Measurements from ENCODE around the gene CST3. TPM values are rescaled to one million over a fixed set of nuclear protein-coding genes. Genes with fewer than 3 reads are reported as not detected.

Gene CST3
- polyA plus RNA-seq, 2 of the 4 experiments (the other 2 are of a cell fraction): 136 to 238 TPM

GRCh38 chr20:23671479-23671878 is 33.7 kb upstream of the CST3 start:
- no peak overlapping the region for H3K4me3 ChIP-seq
- peak; percentile 49 for FAIRE-seq
- no peaks in the 10 kb centered on the region for H3K4me1 ChIP-seq
- H3K4me2 ChIP-seq: no peak overlapping the region
- no peak overlapping the region for H3K27ac ChIP-seq
- 55% methylated on average over 3 of the region's 3 CpGs for WGBS (ENCODE audit: missing lambda C conversion rate)
- POLR2A ChIA-PET: no interaction called here
- CTCF ChIA-PET: interaction anchor here (1.3 kb wide), 1 partner anchor 91 kb away, joined by 3 read pairs; no protein-coding TSS in a partner anchor
- H3K9me3 ChIP-seq: no peaks in the 10 kb centered on the region
- DNase-seq (ENCODE audit: low read depth in 1 of 2, low spot score in 1 of 2): no peak
- TF ChIP-seq MAZ (IDR thresholded peaks at IDR 0.05; ENCODE audit: borderline replicate concordance, low read depth, low read length) (no peak), FOSB (CRISPR knock-in tag; IDR thresholded peaks at IDR 0.05) (no peak), MYC (IDR thresholded peaks at IDR 0.05; ENCODE audit: borderline replicate concordance, low read length) (no peak)
- no peak for ATAC-seq

- H3K4me3 ChIP-seq: no peak overlapping the region
- H3K9me3 ChIP-seq: no peaks in the 10 kb centered on the region
- ChIA-PET CTCF (interaction anchor here (1.3 kb wide), 1 partner anchor 68 kb away, joined by 3 read pairs; no protein-coding TSS in a partner anchor), POLR2A (no interaction called here)
- H3K4me2 ChIP-seq: no peak overlapping the region
- no peak overlapping the region for H3K27ac ChIP-seq
- ATAC-seq (no peak), FAIRE-seq (no peak), DNase-seq (ENCODE audit: low read depth in 1 of 2, low spot score in 1 of 2) (no peak)
- 7% methylated on average over 1 of the region's 1 CpG for WGBS (ENCODE audit: missing lambda C conversion rate)
- H3K4me1 ChIP-seq: no peaks in the 10 kb centered on the region
- TF ChIP-seq E2F6 (IDR thresholded peaks at IDR 0.05; ENCODE audit: borderline replicate concordance, low read depth) (no peak), BHLHE40 (IDR thresholded peaks at IDR 0.05; ENCODE audit: low read depth, low read length) (no peak), TP53 (CRISPR knock-in tag; IDR thresholded peaks at IDR 0.05) (no peak), POLR2A (IDR thresholded peaks at IDR 0.05; ENCODE audit: low read length) (no peak), CEBPB (IDR thresholded peaks at IDR 0.05) (no peak), ZSCAN20 (CRISPR knock-in tag; IDR thresholded peaks at IDR 0.05) (no peak), HMGXB4 (CRISPR knock-in tag; IDR thresholded peaks at IDR 0.05; ENCODE audit: borderline replicate concordance) (no peak), ZC3H11A (IDR thresholded peaks at IDR 0.05) (no peak), REST (IDR thresholded peaks at IDR 0.05) (no peak), GATA3 (IDR thresholded peaks at IDR 0.05; ENCODE audit: borderline replicate concordance) (no peak), CHD2 (IDR thresholded peaks at IDR 0.05; ENCODE audit: low read length, partially characterized antibody) (no peak), SMC3 (IDR thresholded peaks at IDR 0.05) (no peak)
Measured at GRCh38 chr20:23670361-23670760, 32.6 kb upstream of the CST3 start.

GRCh38 chr20:23669866-23670265 is 32.1 kb upstream of the CST3 start:
- ATAC-seq (no peak), DNase-seq (ENCODE audit: low read depth in 1 of 2, low spot score in 1 of 2) (no peak), FAIRE-seq (no peak)
- WGBS (ENCODE audit: missing lambda C conversion rate): 29% methylated on average over 7 of the region's 7 CpGs
- ChIA-PET CTCF (interaction anchor here (1.3 kb wide), 1 partner anchor 69 kb away, joined by 3 read pairs; no protein-coding TSS in a partner anchor), POLR2A (no interaction called here)
- Histone ChIP-seq H3K4me2 (no peak overlapping the region), H3K27ac (no peak overlapping the region), H3K4me3 (no peak overlapping the region), H3K4me1 (no peaks in the 10 kb centered on the region), H3K9me3 (no peaks in the 10 kb centered on the region)
- TF ChIP-seq RCOR1 (IDR thresholded peaks at IDR 0.05; ENCODE audit: low read depth, low read length): no peak
- no peak for TF ChIP-seq HOXA7 (CRISPR knock-in tag; IDR thresholded peaks at IDR 0.05)
- no peak for TF ChIP-seq ZC3H11A (IDR thresholded peaks at IDR 0.05)
- no peak for TF ChIP-seq NFE2L2 (conservative IDR thresholded peaks at IDR 0.05; ENCODE audit: low read length)
- TF ChIP-seq MAX (IDR thresholded peaks at IDR 0.05): no peak
- TF ChIP-seq BHLHE40 (IDR thresholded peaks at IDR 0.05; ENCODE audit: low read depth, low read length): no peak
- no peak for TF ChIP-seq BCL3 (IDR thresholded peaks at IDR 0.05)
- no peak for TF ChIP-seq TP53 (CRISPR knock-in tag; IDR thresholded peaks at IDR 0.05)
- TF ChIP-seq CBX8 (IDR thresholded peaks at IDR 0.05): no peak
- TF ChIP-seq TFCP2L1 (CRISPR knock-in tag; IDR thresholded peaks at IDR 0.05): no peak
- TF ChIP-seq HDAC2 (IDR thresholded peaks at IDR 0.05): no peak
- no peak for TF ChIP-seq REST (IDR thresholded peaks at IDR 0.05)
- TF ChIP-seq ZFP36 (IDR thresholded peaks at IDR 0.05; ENCODE audit: borderline replicate concordance, partially characterized antibody): no peak
